GM12865 (cell line): ENCODE results near the gene TBC1D24.

ENCODE experiments used
- DNase-seq: peaks from one replicate; pipeline ENCODE4 v3.0.0; 2010; ENCODE audit warnings: low read depth
- H3K4me3 ChIP-seq: 2 replicates; pipeline ENCODE4 v1.5.1; 2011; ENCODE audit warnings: mild to moderate bottlenecking, low read depth, low read length, control low read depth
- CTCF ChIP-seq: IDR thresholded peaks from 2 replicates; pipeline ENCODE4 v1.5.1; 2011; ENCODE audit warnings: low read length, control low read depth, low read depth, inconsistent platforms; ENCODE audit not compliant: insufficient read depth; ENCODE audit errors: missing control alignments

TBC1D24 gene

GRCh38 chr16:2489581-2489980, 14.7 kb downstream of the TBC1D24 start:
- no peak for DNase-seq
- no peak overlapping the region for H3K4me3 ChIP-seq
- TF ChIP-seq CTCF: no peak

GRCh38 chr16:2490190-2491105, 15.5 kb downstream of the TBC1D24 start:
- TF ChIP-seq CTCF: no peak
- no peak overlapping the region for H3K4me3 ChIP-seq
- no peak for DNase-seq

GRCh38 chr16:2492292-2492691, 17.4 kb downstream of the TBC1D24 start:
- no peak for TF ChIP-seq CTCF

GRCh38 chr16:2493605-2494004, 18.7 kb downstream of the TBC1D24 start:
- TF ChIP-seq CTCF: no peak
- no peak overlapping the region for H3K4me3 ChIP-seq
- no peak for DNase-seq

More at GRCh38 chr16:2492292-2492691, 17.4 kb downstream of the TBC1D24 start:
- no peak overlapping the region for H3K4me3 ChIP-seq
- no peak for DNase-seq

- DNase-seq: no peak
- no peak overlapping the region for H3K4me3 ChIP-seq
- no peak for TF ChIP-seq CTCF
Observed at GRCh38 chr16:2494616-2495015, 19.7 kb downstream of the TBC1D24 start.

GRCh38 chr16:2495041-2495440, 20.1 kb downstream of the TBC1D24 start:
- DNase-seq: no peak
- no peak overlapping the region for H3K4me3 ChIP-seq
- no peak for TF ChIP-seq CTCF
